Astrocyte (in vitro differentiated cells and primary cell): ENCODE measurements around the gene PHOSPHO2. TPM values are rescaled to one million over a fixed set of nuclear protein-coding genes. Genes with fewer than 3 reads are reported as not detected.

Experiments
- DNase-seq: peaks from one replicate; pipeline ENCODE4 v3.0.0-alpha.2; 2010; ENCODE audit warnings: low read depth
- FAIRE-seq: peaks from 2 replicates; lab custom pipeline; 2011; peaks lifted over from hg19 to GRCh38; lab: Jason Lieb, UNC
- H2AFZ ChIP-seq: 2 replicates; pipeline ENCODE4 v1.6.0; 2012; ENCODE audit warnings: low read depth, low read length, inconsistent platforms
- H3K27ac ChIP-seq: 2 replicates; pipeline ENCODE4 v1.5.1; 2011; ENCODE audit warnings: low read depth, low read length, inconsistent platforms
- H3K27me3 ChIP-seq: 2 replicates; pipeline ENCODE4 v1.6.0; 2011; ENCODE audit warnings: low read length, inconsistent platforms; ENCODE audit not compliant: insufficient read depth
- H3K36me3 ChIP-seq: 2 replicates; pipeline ENCODE4 v1.5.1; 2011; ENCODE audit warnings: low read length, inconsistent platforms; ENCODE audit not compliant: insufficient read depth
- H3K4me1 ChIP-seq: 2 replicates; pipeline ENCODE4 v1.5.1; 2011; ENCODE audit warnings: low read length, inconsistent platforms; ENCODE audit not compliant: insufficient read depth
- H3K4me2 ChIP-seq: 2 replicates; pipeline ENCODE4 v1.6.0; 2012; ENCODE audit warnings: low read length, inconsistent platforms
- H3K4me3 ChIP-seq: 2 replicates; pipeline ENCODE4 v1.5.1; 2011; ENCODE audit warnings: low read depth, mild to moderate bottlenecking, low read length, inconsistent platforms; ENCODE audit not compliant: insufficient read depth
- H3K79me2 ChIP-seq: 2 replicates; pipeline ENCODE4 v1.6.0; 2012; ENCODE audit warnings: mild to moderate bottlenecking, low read length, inconsistent platforms; ENCODE audit not compliant: insufficient read depth
- H3K9ac ChIP-seq: 2 replicates; pipeline ENCODE4 v1.6.0; 2012; ENCODE audit warnings: mild to moderate bottlenecking, low read length, inconsistent platforms
- H3K9me3 ChIP-seq: 2 replicates; pipeline ENCODE4 v1.5.1; 2012; ENCODE audit warnings: low read depth, mild to moderate bottlenecking, low read length, inconsistent platforms; ENCODE audit not compliant: insufficient read depth
- H4K20me1 ChIP-seq: 2 replicates; pipeline ENCODE4 v1.6.0; 2012; ENCODE audit warnings: low read length, inconsistent platforms; ENCODE audit not compliant: insufficient read depth
- H3K27ac Mint-ChIP-seq: one replicate; pipeline ENCODE4 v1.8.0; 2021; ENCODE audit warnings: mild to moderate bottlenecking, mixed read lengths; ENCODE audit not compliant: unreplicated experiment
- H3K27me3 Mint-ChIP-seq: one replicate; pipeline ENCODE4 v1.8.0; 2021; ENCODE audit warnings: low read depth, mixed read lengths; ENCODE audit not compliant: unreplicated experiment
- H3K36me3 Mint-ChIP-seq: one replicate; pipeline ENCODE4 v1.8.0; 2021; ENCODE audit warnings: low read depth, mixed read lengths; ENCODE audit not compliant: unreplicated experiment
- H3K4me1 Mint-ChIP-seq: one replicate; pipeline ENCODE4 v1.8.0; 2021; ENCODE audit warnings: low read depth, mixed read lengths; ENCODE audit not compliant: unreplicated experiment
- H3K4me3 Mint-ChIP-seq: one replicate; pipeline ENCODE4 v1.8.0; 2021; ENCODE audit warnings: mild to moderate bottlenecking, moderate library complexity, mixed read lengths; ENCODE audit not compliant: unreplicated experiment
- H3K9me3 Mint-ChIP-seq: one replicate; pipeline ENCODE4 v1.8.0; 2021; ENCODE audit warnings: mild to moderate bottlenecking, mixed read lengths; ENCODE audit not compliant: unreplicated experiment
- CTCF ChIP-seq: IDR thresholded peaks from 2 replicates; pipeline ENCODE4 v1.5.1; 2011; ENCODE audit warnings: low read depth, mild to moderate bottlenecking, inconsistent platforms, low read length, moderate library complexity; ENCODE audit not compliant: insufficient read depth
- EZH2 ChIP-seq: IDR thresholded peaks from 2 replicates; pipeline ENCODE4 v1.6.1; 2012; ENCODE audit warnings: mild to moderate bottlenecking, low read length, inconsistent platforms; ENCODE audit not compliant: insufficient read depth
- total RNA-seq: library from RNA; stranded (reverse); gene quantifications from 2 replicates; pipeline ENCODE4 v1.2.1, GENCODE V29; 2021

PHOSPHO2 gene
- total RNA-seq, 1 donor from 2014 or later, result 3.0 TPM

GRCh38 chr2:169702996-169703395, 8.7 kb downstream of the PHOSPHO2 start:
- Histone ChIP-seq H3K4me3 (no peak overlapping the region), H3K9ac (no peak overlapping the region), H3K9me3 (no peaks in the 10 kb centered on the region), H3K27ac (no peak overlapping the region), H4K20me1 (no peaks in the 10 kb centered on the region), H3K27me3 (no peaks in the 10 kb centered on the region), H3K4me2 (no peak overlapping the region), H2AFZ (no peak overlapping the region), H3K79me2 (no peaks in the 10 kb centered on the region), H3K36me3 (no peaks in the 10 kb centered on the region), H3K4me1 (no peaks in the 10 kb centered on the region)
- Mint-ChIP-seq H3K4me3 (no peak overlapping the region), H3K4me1 (no peaks in the 10 kb centered on the region), H3K36me3 (peaks cover 2% of the 10 kb centered on the region), H3K27ac (no peak overlapping the region), H3K9me3 (no peaks in the 10 kb centered on the region), H3K27me3 (no peaks in the 10 kb centered on the region)
- FAIRE-seq (no peak), DNase-seq (no peak)
- TF ChIP-seq EZH2 (no peak), CTCF (no peak)

- FAIRE-seq, result no peak
- no peak overlapping the region for H3K27ac ChIP-seq
Observed at GRCh38 chr2:169704160-169704708, 10.0 kb downstream of the PHOSPHO2 start.

More at GRCh38 chr2:169704160-169704708, 10.0 kb downstream of the PHOSPHO2 start:
- Histone ChIP-seq H3K4me1 (no peaks in the 10 kb centered on the region), H3K79me2 (no peaks in the 10 kb centered on the region), H3K36me3 (no peaks in the 10 kb centered on the region), H3K9me3 (no peaks in the 10 kb centered on the region), H3K27me3 (no peaks in the 10 kb centered on the region), H4K20me1 (no peaks in the 10 kb centered on the region), H3K9ac (no peak overlapping the region), H3K4me3 (no peak overlapping the region), H3K4me2 (no peak overlapping the region), H2AFZ (no peak overlapping the region)
- DNase-seq, result no peak
- H3K4me1 Mint-ChIP-seq, result no peaks in the 10 kb centered on the region
- TF ChIP-seq EZH2, result no peak
- TF ChIP-seq CTCF, result no peak
- H3K4me3 Mint-ChIP-seq, result no peak overlapping the region
- H3K36me3 Mint-ChIP-seq, result peaks cover 2% of the 10 kb centered on the region
- H3K9me3 Mint-ChIP-seq, result no peaks in the 10 kb centered on the region
- no peak overlapping the region for H3K27ac Mint-ChIP-seq
- no peaks in the 10 kb centered on the region for H3K27me3 Mint-ChIP-seq
